ENCODE data around the gene METTL26.

GRCh38 chr16:681746-682427 is 45.8 kb upstream of the METTL26 start:
- peak; percentile 60 for TF ChIP-seq POLR2AphosphoS5 (IDR thresholded peaks at IDR 0.05; ENCODE audit: borderline replicate concordance, low read depth, low read length)
- no peak for TF ChIP-seq EZH2 (IDR thresholded peaks at IDR 0.05)
